ENCODE data around the gene FBXO45. TPM values are rescaled to one million over a fixed set of nuclear protein-coding genes. Genes with fewer than 3 reads are reported as not detected.
"Not testable (repeated sequence)": the region's sequence is repeated elsewhere in the genome, so short reads cannot be mapped to it uniquely, and the experiment has no call there.

FBXO45 gene
- total and polyA plus RNA-seq, 5 experiments from 2014 or later: 1.7 to 4.7 (median 2.9) TPM

GRCh38 chr3:196541684-196542445, 26.6 kb upstream of the FBXO45 start:
- POLR2A ChIA-PET: interaction anchor here (0.8 kb wide), 1 partner anchor 14 kb away, joined by 3 read pairs; no protein-coding TSS in a partner anchor
- H3K4me1 Mint-ChIP-seq: no peaks in the 10 kb centered on the region
- DNase-seq: no peak
- H3K36me3 Mint-ChIP-seq: no peaks in the 10 kb centered on the region
- H3K27ac Mint-ChIP-seq: no peak overlapping the region
- no peaks in the 10 kb centered on the region for H3K9me3 Mint-ChIP-seq
- peaks cover 0 to 5% (median 1%) of the 10 kb centered on the region in 5 donors for H3K27me3 Mint-ChIP-seq
- ATAC-seq: no peak
- no peak overlapping the region for H3K4me3 Mint-ChIP-seq

- ATAC-seq: no peak
- POLR2A ChIA-PET: no interaction called here
- peaks cover 0 to 4% (median 2%) of the 10 kb centered on the region in 3 donors for H3K36me3 Mint-ChIP-seq
- no peak overlapping the region for H3K4me3 Mint-ChIP-seq
- H3K9me3 Mint-ChIP-seq: peaks cover 0 to 10% (median 4%) of the 10 kb centered on the region in 9 donors
- H3K27me3 Mint-ChIP-seq: peaks cover 0 to 3% (median 0%) of the 10 kb centered on the region in 5 donors
- no peak for DNase-seq
- no peak overlapping the region for H3K27ac Mint-ChIP-seq
- no peaks in the 10 kb centered on the region for H3K4me1 Mint-ChIP-seq
Measured at GRCh38 chr3:196544491-196544992, 23.9 kb upstream of the FBXO45 start.

GRCh38 chr3:196546537-196546936, 21.9 kb upstream of the FBXO45 start:
- Mint-ChIP-seq H3K36me3 (peaks cover 0 to 4% (median 2%) of the 10 kb centered on the region in 3 donors), H3K27me3 (peaks cover 0 to 3% (median 0%) of the 10 kb centered on the region in 5 donors), H3K4me3 (no peak overlapping the region), H3K4me1 (no peaks in the 10 kb centered on the region), H3K9me3 (peaks cover 0 to 16% (median 4%) of the 10 kb centered on the region in 9 donors), H3K27ac (no peak overlapping the region)
- DNase-seq (no peak), ATAC-seq (no peak)
- POLR2A ChIA-PET: no interaction called here

GRCh38 chr3:196547067-196547466, 21.4 kb upstream of the FBXO45 start:
- DNase-seq (no peak), ATAC-seq (no peak)
- no peak overlapping the region for H3K27ac Mint-ChIP-seq
- no peak overlapping the region for H3K4me3 Mint-ChIP-seq
- H3K9me3 Mint-ChIP-seq: peaks cover 0 to 16% (median 4%) of the 10 kb centered on the region in 9 donors
- H3K4me1 Mint-ChIP-seq: no peaks in the 10 kb centered on the region
- H3K27me3 Mint-ChIP-seq: peaks cover 0 to 3% (median 0%) of the 10 kb centered on the region in 5 donors
- H3K36me3 Mint-ChIP-seq: peaks cover 2 to 4% (median 2%) of the 10 kb centered on the region in 3 donors
- POLR2A ChIA-PET: no interaction called here

GRCh38 chr3:196549312-196549711, 19.1 kb upstream of the FBXO45 start:
- H3K4me1 Mint-ChIP-seq, H3K27me3 Mint-ChIP-seq, ATAC-seq, DNase-seq, H3K27ac Mint-ChIP-seq: not testable (repeated sequence)
- Mint-ChIP-seq H3K36me3 (peaks cover 3 to 11% (median 4%) of the 10 kb centered on the region in 3 donors), H3K9me3 (peaks cover 0 to 16% (median 4%) of the 10 kb centered on the region in 9 donors), H3K4me3 (peak overlapping the region in 1 of 10 donors; percentile 33)
- POLR2A ChIA-PET: interaction anchor here (0.6 kb wide), 1 partner anchor 156 kb away, joined by 3 read pairs; no protein-coding TSS in a partner anchor

- POLR2A ChIA-PET, H3K27ac Mint-ChIP-seq, H3K4me3 Mint-ChIP-seq, DNase-seq, ATAC-seq, H3K27me3 Mint-ChIP-seq: not testable (repeated sequence)
- peaks cover 0 to 16% (median 4%) of the 10 kb centered on the region in 9 donors for H3K9me3 Mint-ChIP-seq
- peaks cover 0 to 15% (median 0%) of the 10 kb centered on the region in 4 donors for H3K4me1 Mint-ChIP-seq
- peaks cover 4 to 15% (median 4%) of the 10 kb centered on the region in 3 donors for H3K36me3 Mint-ChIP-seq
Measured at GRCh38 chr3:196550172-196550571, 18.3 kb upstream of the FBXO45 start.

GRCh38 chr3:196552253-196552652, 16.2 kb upstream of the FBXO45 start:
- DNase-seq (no peak), ATAC-seq (no peak)
- Mint-ChIP-seq H3K27me3 (no peaks in the 10 kb centered on the region), H3K4me3 (no peak overlapping the region), H3K36me3 (peaks cover 4 to 21% (median 4%) of the 10 kb centered on the region in 3 donors), H3K4me1 (peaks cover 3 to 19% (median 5%) of the 10 kb centered on the region in 4 donors), H3K9me3 (peaks cover 0 to 14% (median 4%) of the 10 kb centered on the region in 9 donors), H3K27ac (no peak overlapping the region)
- POLR2A ChIA-PET: no interaction called here

- peaks cover 0 to 26% (median 2%) of the 10 kb centered on the region in 3 donors for H3K36me3 Mint-ChIP-seq
- no peak for ATAC-seq
- no peaks in the 10 kb centered on the region for H3K27me3 Mint-ChIP-seq
- peak overlapping the region in 1 of 10 donors; percentile 11 for H3K27ac Mint-ChIP-seq
- DNase-seq: no peak
- POLR2A ChIA-PET: no interaction called here
- H3K9me3 Mint-ChIP-seq: peaks cover 0 to 6% (median 0%) of the 10 kb centered on the region in 9 donors
- no peak overlapping the region for H3K4me3 Mint-ChIP-seq
- H3K4me1 Mint-ChIP-seq: peaks cover 4 to 19% (median 5%) of the 10 kb centered on the region in 4 donors
Measured at GRCh38 chr3:196553551-196553950, 14.9 kb upstream of the FBXO45 start.

GRCh38 chr3:196554205-196554604, 14.3 kb upstream of the FBXO45 start:
- H3K27me3 Mint-ChIP-seq: no peaks in the 10 kb centered on the region
- no peak for DNase-seq
- ATAC-seq: no peak
- H3K9me3 Mint-ChIP-seq: peaks cover 0 to 6% (median 0%) of the 10 kb centered on the region in 9 donors
- peaks cover 4 to 19% (median 10%) of the 10 kb centered on the region in 4 donors for H3K4me1 Mint-ChIP-seq
- H3K4me3 Mint-ChIP-seq: no peak overlapping the region
- H3K36me3 Mint-ChIP-seq: peaks cover 0 to 30% (median 2%) of the 10 kb centered on the region in 3 donors
- peak overlapping the region in 4 of 10 donors; percentile 24 to 81 (median 44) for H3K27ac Mint-ChIP-seq
- POLR2A ChIA-PET: no interaction called here

- DNase-seq (no peak), ATAC-seq (no peak)
- Mint-ChIP-seq H3K4me1 (peaks cover 4 to 23% (median 20%) of the 10 kb centered on the region in 4 donors), H3K9me3 (peaks cover 0 to 2% (median 0%) of the 10 kb centered on the region in 9 donors), H3K36me3 (peaks cover 0 to 40% (median 4%) of the 10 kb centered on the region in 3 donors), H3K27ac (peak overlapping the region in 3 of 10 donors; percentile 4 to 83 (median 20)), H3K4me3 (no peak overlapping the region), H3K27me3 (no peaks in the 10 kb centered on the region)
- POLR2A ChIA-PET: interaction anchor here (0.8 kb wide), 1 partner anchor 1181 kb away, joined by 3 read pairs; no protein-coding TSS in a partner anchor
Measured at GRCh38 chr3:196555295-196555694, 13.2 kb upstream of the FBXO45 start.

GRCh38 chr3:196557236-196557635, 11.2 kb upstream of the FBXO45 start:
- ATAC-seq (no peak), DNase-seq (no peak)
- Mint-ChIP-seq H3K9me3 (no peaks in the 10 kb centered on the region), H3K27ac (no peak overlapping the region), H3K4me3 (no peak overlapping the region), H3K27me3 (no peaks in the 10 kb centered on the region), H3K36me3 (peaks cover 0 to 48% (median 4%) of the 10 kb centered on the region in 3 donors), H3K4me1 (peaks cover 4 to 29% (median 24%) of the 10 kb centered on the region in 4 donors)
- POLR2A ChIA-PET: interaction anchor here (0.6 kb wide), 1 partner anchor 17 kb away, joined by 5 read pairs; no protein-coding TSS in a partner anchor

- ATAC-seq: no peak
- DNase-seq: no peak
- peak overlapping the region in 1 of 10 donors; percentile 32 for H3K27ac Mint-ChIP-seq
- H3K4me3 Mint-ChIP-seq: no peak overlapping the region
- H3K36me3 Mint-ChIP-seq: peaks cover 0 to 52% (median 4%) of the 10 kb centered on the region in 3 donors
- H3K9me3 Mint-ChIP-seq: no peaks in the 10 kb centered on the region
- H3K27me3 Mint-ChIP-seq: no peaks in the 10 kb centered on the region
- H3K4me1 Mint-ChIP-seq: peaks cover 4 to 31% (median 26%) of the 10 kb centered on the region in 4 donors
- POLR2A ChIA-PET: no interaction called here
Measured at GRCh38 chr3:196558476-196558875, 10.0 kb upstream of the FBXO45 start.

- peaks cover 6 to 35% (median 27%) of the 10 kb centered on the region in 4 donors for H3K4me1 Mint-ChIP-seq
- DNase-seq: no peak
- H3K27me3 Mint-ChIP-seq: no peaks in the 10 kb centered on the region
- H3K9me3 Mint-ChIP-seq: no peaks in the 10 kb centered on the region
- peak overlapping the region in 2 of 10 donors; percentile 31 to 33 for H3K27ac Mint-ChIP-seq
- POLR2A ChIA-PET: no interaction called here
- peaks cover 0 to 50% (median 2%) of the 10 kb centered on the region in 3 donors for H3K36me3 Mint-ChIP-seq
- no peak overlapping the region for H3K4me3 Mint-ChIP-seq
- ATAC-seq: no peak
Measured at GRCh38 chr3:196559826-196560225, 8.6 kb upstream of the FBXO45 start.

All from naive thymus-derived CD8-positive, alpha-beta T cell (primary cell).